ENCODE measurements around the gene TMX4.
"Not testable (repeated sequence)": the region's sequence is repeated elsewhere in the genome, so short reads cannot be mapped to it uniquely, and the experiment has no call there.

Gene TMX4

GRCh38 chr20:8043687-8044282, 24.2 kb upstream of the TMX4 start:
- POLR2A ChIA-PET: no interaction called here
- TF ChIP-seq CTCF (IDR thresholded peaks at IDR 0.05; ENCODE audit: control extremely low read depth, extremely low read depth, low read depth, missing control alignments): peak; percentile 66
- CTCF ChIA-PET: interaction anchor here (0.7 to 6.1 kb wide), 28 partner anchors 10 to 684 kb away, joined by 3 to 129 read pairs (median 4); partner anchors contain the start of gene TMX4
- DNase-seq (ENCODE audit: extremely low spot score): peak; percentile 57

- ChIA-PET CTCF (interaction anchor here (1.3 kb wide), 1 partner anchor 12 kb away, joined by 3 read pairs; no protein-coding TSS in a partner anchor), POLR2A (no interaction called here)
- TF ChIP-seq CTCF (IDR thresholded peaks at IDR 0.05; ENCODE audit: control extremely low read depth, extremely low read depth, low read depth, missing control alignments): no peak
- no peak for DNase-seq (ENCODE audit: extremely low spot score)
Observed at GRCh38 chr20:8039042-8039441, 19.5 kb upstream of the TMX4 start.

GRCh38 chr20:8036771-8037170, 17.2 kb upstream of the TMX4 start:
- ChIA-PET CTCF (interaction anchor here (0.8 to 1.6 kb wide), 2 partner anchors 15 to 101 kb away, joined by 3 to 4 read pairs; no protein-coding TSS in a partner anchor), POLR2A (no interaction called here)
- TF ChIP-seq CTCF (IDR thresholded peaks at IDR 0.05; ENCODE audit: control extremely low read depth, extremely low read depth, low read depth, missing control alignments): no peak
- DNase-seq (ENCODE audit: extremely low spot score): no peak

- CTCF ChIA-PET: interaction anchor here (1.2 to 6.4 kb wide), 3 partner anchors 10 to 688 kb away, joined by 5 to 37 read pairs (median 15); no protein-coding TSS in a partner anchor
- no peak for DNase-seq (ENCODE audit: extremely low spot score)
- POLR2A ChIA-PET: no interaction called here
- no peak for TF ChIP-seq CTCF (IDR thresholded peaks at IDR 0.05; ENCODE audit: control extremely low read depth, extremely low read depth, low read depth, missing control alignments)
Observed at GRCh38 chr20:8033151-8033841, 13.7 kb upstream of the TMX4 start.

- ChIA-PET CTCF (interaction anchor here (1.3 to 6.4 kb wide), 2 partner anchors 12 to 96 kb away, joined by 5 to 37 read pairs; no protein-coding TSS in a partner anchor), POLR2A (no interaction called here)
- no peak for TF ChIP-seq CTCF (IDR thresholded peaks at IDR 0.05; ENCODE audit: control extremely low read depth, extremely low read depth, low read depth, missing control alignments)
- no peak for DNase-seq (ENCODE audit: extremely low spot score)
Observed at GRCh38 chr20:8032499-8032898, 12.9 kb upstream of the TMX4 start.

- CTCF ChIA-PET: interaction anchor here (1.3 to 6.4 kb wide), 2 partner anchors 13 to 95 kb away, joined by 5 to 37 read pairs; no protein-coding TSS in a partner anchor
- DNase-seq (ENCODE audit: extremely low spot score); POLR2A ChIA-PET: not testable (repeated sequence)
Observed at GRCh38 chr20:8031539-8031938, 12.0 kb upstream of the TMX4 start.
